Measurements from ENCODE around the gene RNF13.

The RNF13 gene

DNA sequence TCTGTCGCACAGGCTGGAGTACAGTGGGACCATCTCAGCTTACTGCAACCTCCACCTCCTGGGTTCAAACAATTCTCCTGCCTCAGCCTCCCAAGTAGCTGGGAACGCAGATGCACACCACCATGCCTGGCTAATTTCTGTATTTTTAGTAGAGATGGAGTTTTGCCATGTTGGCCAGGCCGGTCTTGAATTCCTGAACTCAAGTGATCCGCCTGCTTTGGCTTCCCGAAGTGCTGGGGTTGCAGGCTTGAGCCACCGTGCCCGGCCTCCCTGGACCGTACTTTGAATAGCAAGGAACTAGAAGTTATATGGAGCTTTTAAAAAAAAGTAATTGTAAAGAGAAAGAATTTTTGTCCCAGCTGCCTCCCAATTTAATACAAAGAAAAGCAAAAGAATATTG lies 12.3 kb upstream of the RNF13 start:
- Histone ChIP-seq H3K4me2 (ENCODE audit: low read depth, low read length, poor library complexity, severe bottlenecking) (no peak overlapping the region), H3K9ac (ENCODE audit: low read length) (no peak overlapping the region), H4K20me1 (ENCODE audit: low read depth, low read length) (no peaks in the 10 kb centered on the region), H3K4me3 (ENCODE audit: insufficient read depth, low read length, poor library complexity, severe bottlenecking) (no peak overlapping the region), H3K27ac (ENCODE audit: low read depth, low read length) (no peak overlapping the region), H3K9me2 (replicated peaks; ENCODE audit: insufficient read depth, low read length) (no peaks in the 10 kb centered on the region), H3F3A (ENCODE audit: insufficient read depth) (no peaks in the 10 kb centered on the region), H3K79me2 (ENCODE audit: insufficient read depth, low read length) (no peaks in the 10 kb centered on the region), H3K9me3 (ENCODE audit: insufficient read depth, low read length) (no peaks in the 10 kb centered on the region), H3K27me3 (ENCODE audit: low read length) (no peaks in the 10 kb centered on the region), H3K36me3 (ENCODE audit: low read length) (no peaks in the 10 kb centered on the region), H2AFZ (ENCODE audit: low read depth, low read length, severe bottlenecking) (no peak overlapping the region)
- TF ChIP-seq EZH2phosphoT487 (conservative IDR thresholded peaks at IDR 0.05; ENCODE audit: low read length), result no peak
- TF ChIP-seq, protein P1, sequence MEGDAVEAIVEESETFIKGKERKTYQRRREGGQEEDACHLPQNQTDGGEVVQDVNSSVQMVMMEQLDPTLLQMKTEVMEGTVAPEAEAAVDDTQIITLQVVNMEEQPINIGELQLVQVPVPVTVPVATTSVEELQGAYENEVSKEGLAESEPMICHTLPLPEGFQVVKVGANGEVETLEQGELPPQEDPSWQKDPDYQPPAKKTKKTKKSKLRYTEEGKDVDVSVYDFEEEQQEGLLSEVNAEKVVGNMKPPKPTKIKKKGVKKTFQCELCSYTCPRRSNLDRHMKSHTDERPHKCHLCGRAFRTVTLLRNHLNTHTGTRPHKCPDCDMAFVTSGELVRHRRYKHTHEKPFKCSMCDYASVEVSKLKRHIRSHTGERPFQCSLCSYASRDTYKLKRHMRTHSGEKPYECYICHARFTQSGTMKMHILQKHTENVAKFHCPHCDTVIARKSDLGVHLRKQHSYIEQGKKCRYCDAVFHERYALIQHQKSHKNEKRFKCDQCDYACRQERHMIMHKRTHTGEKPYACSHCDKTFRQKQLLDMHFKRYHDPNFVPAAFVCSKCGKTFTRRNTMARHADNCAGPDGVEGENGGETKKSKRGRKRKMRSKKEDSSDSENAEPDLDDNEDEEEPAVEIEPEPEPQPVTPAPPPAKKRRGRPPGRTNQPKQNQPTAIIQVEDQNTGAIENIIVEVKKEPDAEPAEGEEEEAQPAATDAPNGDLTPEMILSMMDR (IDR thresholded peaks at IDR 0.05; ENCODE audit: insufficient read depth, low read length, poor library complexity, severe bottlenecking), result no peak

GRCh38 chr3:149801195-149801594 lies 11.8 kb upstream of the RNF13 start:
- H3K9me2 ChIP-seq (replicated peaks; ENCODE audit: insufficient read depth, low read length), result no peaks in the 10 kb centered on the region
- no peaks in the 10 kb centered on the region for H3K36me3 ChIP-seq (ENCODE audit: low read length)
- no peaks in the 10 kb centered on the region for H3K79me2 ChIP-seq (ENCODE audit: insufficient read depth, low read length)
- no peak overlapping the region for H3K9ac ChIP-seq (ENCODE audit: low read length)
- TF ChIP-seq, protein P1 (IDR thresholded peaks at IDR 0.05; ENCODE audit: insufficient read depth, low read length, poor library complexity, severe bottlenecking), result no peak
- TF ChIP-seq EZH2phosphoT487 (conservative IDR thresholded peaks at IDR 0.05; ENCODE audit: low read length), result no peak
- no peaks in the 10 kb centered on the region for H3K9me3 ChIP-seq (ENCODE audit: insufficient read depth, low read length)
- no peak overlapping the region for H2AFZ ChIP-seq (ENCODE audit: low read depth, low read length, severe bottlenecking)
- H3F3A ChIP-seq (ENCODE audit: insufficient read depth), result no peaks in the 10 kb centered on the region
- H3K27me3 ChIP-seq (ENCODE audit: low read length), result no peaks in the 10 kb centered on the region
- H3K4me3 ChIP-seq (ENCODE audit: insufficient read depth, low read length, poor library complexity, severe bottlenecking), result no peak overlapping the region
- no peak overlapping the region for H3K27ac ChIP-seq (ENCODE audit: low read depth, low read length)
- H4K20me1 ChIP-seq (ENCODE audit: low read depth, low read length), result no peaks in the 10 kb centered on the region
- no peak overlapping the region for H3K4me2 ChIP-seq (ENCODE audit: low read depth, low read length, poor library complexity, severe bottlenecking)

DNA sequence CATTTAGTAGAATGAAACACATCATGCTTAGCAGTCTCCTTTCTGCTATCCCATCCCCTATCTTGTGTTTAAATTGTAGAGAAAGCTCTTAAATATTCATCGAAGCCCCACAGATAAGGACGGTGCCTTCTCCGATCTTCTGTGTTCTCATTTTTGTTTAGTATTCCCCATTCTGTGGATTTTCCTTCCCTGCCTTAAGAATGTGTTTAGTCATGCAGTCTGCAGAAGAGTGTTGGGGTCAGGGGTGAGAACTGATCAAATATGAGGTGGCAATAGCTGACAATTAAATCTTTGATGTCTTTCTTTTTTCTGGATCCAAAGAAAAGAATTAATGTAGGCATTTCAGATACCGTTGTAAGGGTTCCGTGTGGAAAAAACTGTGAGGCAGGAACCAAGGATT lies 11.4 kb upstream of the RNF13 start:
- Histone ChIP-seq H3K36me3 (ENCODE audit: low read length) (no peaks in the 10 kb centered on the region), H3K9me2 (replicated peaks; ENCODE audit: insufficient read depth, low read length) (no peaks in the 10 kb centered on the region), H3K9me3 (ENCODE audit: insufficient read depth, low read length) (no peaks in the 10 kb centered on the region), H2AFZ (ENCODE audit: low read depth, low read length, severe bottlenecking) (no peak overlapping the region), H3K4me3 (ENCODE audit: insufficient read depth, low read length, poor library complexity, severe bottlenecking) (no peak overlapping the region), H3K27ac (ENCODE audit: low read depth, low read length) (no peak overlapping the region), H3F3A (ENCODE audit: insufficient read depth) (no peaks in the 10 kb centered on the region), H3K79me2 (ENCODE audit: insufficient read depth, low read length) (no peaks in the 10 kb centered on the region), H3K9ac (ENCODE audit: low read length) (no peak overlapping the region), H4K20me1 (ENCODE audit: low read depth, low read length) (no peaks in the 10 kb centered on the region), H3K4me2 (ENCODE audit: low read depth, low read length, poor library complexity, severe bottlenecking) (no peak overlapping the region), H3K27me3 (ENCODE audit: low read length) (no peaks in the 10 kb centered on the region)
- no peak for TF ChIP-seq EZH2phosphoT487 (conservative IDR thresholded peaks at IDR 0.05; ENCODE audit: low read length)
- TF ChIP-seq, protein P1 (IDR thresholded peaks at IDR 0.05; ENCODE audit: insufficient read depth, low read length, poor library complexity, severe bottlenecking), result no peak
